Neural cell (in vitro differentiated cells): Measurements from ENCODE around the gene PRKAB2.

Experiments
- RAD21 ChIP-seq: fragments of 450-650 bp; conservative IDR thresholded peaks from 2 replicates; pipeline ENCODE4 v1.6.1; 2014; ENCODE audit warnings: antibody characterized with exemption, mild to moderate bottlenecking, moderate library complexity
- TF ChIP-seq, protein P1 (sequence below): fragments of 450-650 bp; IDR thresholded peaks from 2 replicates; pipeline ENCODE4 v1.5.1; 2014; ENCODE audit warnings: antibody characterized with exemption, mild to moderate bottlenecking, moderate library complexity; ENCODE audit not compliant: poor library complexity, severe bottlenecking

DNA sequence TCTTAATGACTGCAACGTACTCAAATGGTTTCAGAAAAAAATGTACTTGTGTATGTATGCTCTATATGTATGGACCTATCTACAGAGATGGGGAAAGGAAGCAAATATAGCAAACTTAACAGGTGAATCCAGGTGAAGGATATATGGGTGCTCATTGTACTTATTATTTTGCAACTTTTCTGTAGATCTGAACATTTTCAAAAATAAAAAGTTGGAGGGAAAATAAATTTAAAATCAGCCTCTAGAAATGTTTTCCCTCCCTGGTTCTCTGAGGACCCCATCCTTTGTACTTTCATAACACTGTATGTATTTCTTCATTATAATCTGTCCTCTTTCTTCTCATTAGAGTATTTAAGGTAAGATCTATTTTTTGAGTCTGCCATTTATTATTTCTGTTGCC is 34.9 kb upstream of the PRKAB2 start:
- no peak for TF ChIP-seq RAD21
- TF ChIP-seq, protein P1, sequence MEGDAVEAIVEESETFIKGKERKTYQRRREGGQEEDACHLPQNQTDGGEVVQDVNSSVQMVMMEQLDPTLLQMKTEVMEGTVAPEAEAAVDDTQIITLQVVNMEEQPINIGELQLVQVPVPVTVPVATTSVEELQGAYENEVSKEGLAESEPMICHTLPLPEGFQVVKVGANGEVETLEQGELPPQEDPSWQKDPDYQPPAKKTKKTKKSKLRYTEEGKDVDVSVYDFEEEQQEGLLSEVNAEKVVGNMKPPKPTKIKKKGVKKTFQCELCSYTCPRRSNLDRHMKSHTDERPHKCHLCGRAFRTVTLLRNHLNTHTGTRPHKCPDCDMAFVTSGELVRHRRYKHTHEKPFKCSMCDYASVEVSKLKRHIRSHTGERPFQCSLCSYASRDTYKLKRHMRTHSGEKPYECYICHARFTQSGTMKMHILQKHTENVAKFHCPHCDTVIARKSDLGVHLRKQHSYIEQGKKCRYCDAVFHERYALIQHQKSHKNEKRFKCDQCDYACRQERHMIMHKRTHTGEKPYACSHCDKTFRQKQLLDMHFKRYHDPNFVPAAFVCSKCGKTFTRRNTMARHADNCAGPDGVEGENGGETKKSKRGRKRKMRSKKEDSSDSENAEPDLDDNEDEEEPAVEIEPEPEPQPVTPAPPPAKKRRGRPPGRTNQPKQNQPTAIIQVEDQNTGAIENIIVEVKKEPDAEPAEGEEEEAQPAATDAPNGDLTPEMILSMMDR: no peak
